ENCODE data around the gene HSFY1.
"Not testable (repeated sequence)": the region's sequence is repeated elsewhere in the genome, so short reads cannot be mapped to it uniquely, and the experiment has no call there.

The HSFY1 gene

GRCh38 chrY:18546420-18546819 is at the start of gene HSFY1:
Gene HSFY1, plus strand, starts transcription at chrY:18546720. Its CDS starts 68 bp downstream, at chrY:18546788.
- not testable (repeated sequence) for H3K27me3 ChIP-seq (ENCODE audit: control insufficient read depth in 2 of 2, insufficient read depth in 2 of 2, low read length in 2 of 2); H3K9me3 ChIP-seq (ENCODE audit: control insufficient read depth in 2 of 2, low read length in 2 of 2); H3K36me3 ChIP-seq (ENCODE audit: control insufficient read depth in 2 of 2, insufficient read depth in 2 of 2, low read length in 2 of 2); H3K4me3 ChIP-seq (ENCODE audit: low read length in 2 of 2); H3K9ac ChIP-seq (ENCODE audit: low read depth in 1 of 2, low read length in 2 of 2); H3K4me1 ChIP-seq (ENCODE audit: control insufficient read depth in 2 of 2, insufficient read depth in 2 of 2, low read length in 2 of 2); H3K27ac ChIP-seq (ENCODE audit: low read depth in 2 of 2, low read length in 2 of 2)

- not testable (repeated sequence) for H3K9me3 ChIP-seq (ENCODE audit: control insufficient read depth in 2 of 2, low read length in 2 of 2); H3K36me3 ChIP-seq (ENCODE audit: control insufficient read depth in 2 of 2, insufficient read depth in 2 of 2, low read length in 2 of 2); H3K4me3 ChIP-seq (ENCODE audit: low read length in 2 of 2); H3K4me1 ChIP-seq (ENCODE audit: control insufficient read depth in 2 of 2, insufficient read depth in 2 of 2, low read length in 2 of 2); H3K27ac ChIP-seq (ENCODE audit: low read depth in 2 of 2, low read length in 2 of 2); H3K27me3 ChIP-seq (ENCODE audit: control insufficient read depth in 2 of 2, insufficient read depth in 2 of 2, low read length in 2 of 2); H3K9ac ChIP-seq (ENCODE audit: low read depth in 1 of 2, low read length in 2 of 2)
Measured at GRCh38 chrY:18504266-18504665, 42.3 kb upstream of the HSFY1 start.

- H3K27ac ChIP-seq (ENCODE audit: low read depth in 2 of 2, low read length in 2 of 2); H3K4me1 ChIP-seq (ENCODE audit: control insufficient read depth in 2 of 2, insufficient read depth in 2 of 2, low read length in 2 of 2); H3K9me3 ChIP-seq (ENCODE audit: control insufficient read depth in 2 of 2, low read length in 2 of 2); H3K4me3 ChIP-seq (ENCODE audit: low read length in 2 of 2); H3K27me3 ChIP-seq (ENCODE audit: control insufficient read depth in 2 of 2, insufficient read depth in 2 of 2, low read length in 2 of 2); H3K36me3 ChIP-seq (ENCODE audit: control insufficient read depth in 2 of 2, insufficient read depth in 2 of 2, low read length in 2 of 2); H3K9ac ChIP-seq (ENCODE audit: low read depth in 1 of 2, low read length in 2 of 2): not testable (repeated sequence)
Measured at GRCh38 chrY:18530995-18531655, 15.4 kb upstream of the HSFY1 start.

GRCh38 chrY:18538952-18539351 is 7.6 kb upstream of the HSFY1 start:
- H3K9ac ChIP-seq (ENCODE audit: low read depth in 1 of 2, low read length in 2 of 2); H3K27me3 ChIP-seq (ENCODE audit: control insufficient read depth in 2 of 2, insufficient read depth in 2 of 2, low read length in 2 of 2); H3K27ac ChIP-seq (ENCODE audit: low read depth in 2 of 2, low read length in 2 of 2); H3K4me3 ChIP-seq (ENCODE audit: low read length in 2 of 2); H3K9me3 ChIP-seq (ENCODE audit: control insufficient read depth in 2 of 2, low read length in 2 of 2); H3K4me1 ChIP-seq (ENCODE audit: control insufficient read depth in 2 of 2, insufficient read depth in 2 of 2, low read length in 2 of 2); H3K36me3 ChIP-seq (ENCODE audit: control insufficient read depth in 2 of 2, insufficient read depth in 2 of 2, low read length in 2 of 2): not testable (repeated sequence)

GRCh38 chrY:18553132-18553531 is 6.6 kb downstream of the HSFY1 start:
- H3K27ac ChIP-seq (ENCODE audit: low read depth in 2 of 2, low read length in 2 of 2); H3K27me3 ChIP-seq (ENCODE audit: control insufficient read depth in 2 of 2, insufficient read depth in 2 of 2, low read length in 2 of 2); H3K9ac ChIP-seq (ENCODE audit: low read depth in 1 of 2, low read length in 2 of 2); H3K4me3 ChIP-seq (ENCODE audit: low read length in 2 of 2); H3K9me3 ChIP-seq (ENCODE audit: control insufficient read depth in 2 of 2, low read length in 2 of 2); H3K36me3 ChIP-seq (ENCODE audit: control insufficient read depth in 2 of 2, insufficient read depth in 2 of 2, low read length in 2 of 2); H3K4me1 ChIP-seq (ENCODE audit: control insufficient read depth in 2 of 2, insufficient read depth in 2 of 2, low read length in 2 of 2): not testable (repeated sequence)

GRCh38 chrY:18565915-18566314 is 19.4 kb downstream of the HSFY1 start:
- H3K27ac ChIP-seq (ENCODE audit: low read depth in 2 of 2, low read length in 2 of 2); H3K36me3 ChIP-seq (ENCODE audit: control insufficient read depth in 2 of 2, insufficient read depth in 2 of 2, low read length in 2 of 2); H3K4me1 ChIP-seq (ENCODE audit: control insufficient read depth in 2 of 2, insufficient read depth in 2 of 2, low read length in 2 of 2); H3K27me3 ChIP-seq (ENCODE audit: control insufficient read depth in 2 of 2, insufficient read depth in 2 of 2, low read length in 2 of 2); H3K4me3 ChIP-seq (ENCODE audit: low read length in 2 of 2); H3K9me3 ChIP-seq (ENCODE audit: control insufficient read depth in 2 of 2, low read length in 2 of 2); H3K9ac ChIP-seq (ENCODE audit: low read depth in 1 of 2, low read length in 2 of 2): not testable (repeated sequence)
